ENCODE measurements around the gene RNF214.
"Not testable (repeated sequence)": the region's sequence is repeated elsewhere in the genome, so short reads cannot be mapped to it uniquely, and the experiment has no call there.

RNF214 gene

GRCh38 chr11:117229931-117230285 is 2.6 kb upstream of the RNF214 start:
- in situ Hi-C loops (cut with MboI; ENCODE audit: low sequenced_read_pairs): no loop called here

DNA sequence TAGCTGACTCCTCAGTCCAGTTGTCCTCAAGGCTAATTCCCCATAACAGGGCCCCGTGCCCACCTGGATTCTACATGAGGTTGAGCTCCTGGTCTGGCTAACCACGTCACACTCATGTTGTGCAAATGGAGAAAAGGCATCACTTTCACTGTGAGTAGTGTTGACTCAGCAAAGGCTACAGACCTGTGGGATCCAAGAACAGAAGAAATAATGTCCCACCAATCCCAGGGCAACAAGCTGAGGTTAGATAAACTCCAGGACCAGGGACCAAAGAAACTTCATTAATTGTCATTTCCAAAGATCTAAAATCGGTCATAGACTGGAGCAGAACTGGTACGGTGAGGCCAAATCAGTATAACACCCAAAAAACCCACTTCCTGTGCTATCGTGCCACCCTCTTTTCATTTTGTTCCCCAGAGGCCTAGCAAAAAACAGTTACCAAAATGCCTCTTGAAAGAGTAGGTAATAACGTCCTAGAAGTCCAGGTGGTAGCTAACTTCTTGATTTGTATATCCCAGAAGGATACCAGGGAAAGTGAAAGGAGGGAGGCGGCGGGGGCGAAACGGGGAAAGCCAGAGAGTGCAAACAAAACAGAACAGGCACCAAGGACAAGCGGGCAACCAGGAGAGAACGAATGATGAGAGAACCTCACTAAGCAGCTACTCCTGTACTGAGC is 2.0 kb upstream of the RNF214 start:
- in situ Hi-C loops (cut with MboI; ENCODE audit: low sequenced_read_pairs): no loop called here

GRCh38 chr11:117230999-117231841 is 1.3 kb upstream of the RNF214 start:
- in situ Hi-C loops (cut with MboI; ENCODE audit: low sequenced_read_pairs): no loop called here

- in situ Hi-C loops (cut with MboI; ENCODE audit: low sequenced_read_pairs): no loop called here
Observed at GRCh38 chr11:117231842-117232091, 704 bp upstream of the RNF214 start, which contains the start of gene PCSK7. PCSK7 (minus strand) TSS chr11:117232073; CDS start chr11:117229844, 2,229 bp downstream.

- in situ Hi-C loops (cut with MboI; ENCODE audit: low sequenced_read_pairs): no loop called here
Observed at GRCh38 chr11:117232911-117233409, 489 bp downstream of the RNF214 start.

DNA sequence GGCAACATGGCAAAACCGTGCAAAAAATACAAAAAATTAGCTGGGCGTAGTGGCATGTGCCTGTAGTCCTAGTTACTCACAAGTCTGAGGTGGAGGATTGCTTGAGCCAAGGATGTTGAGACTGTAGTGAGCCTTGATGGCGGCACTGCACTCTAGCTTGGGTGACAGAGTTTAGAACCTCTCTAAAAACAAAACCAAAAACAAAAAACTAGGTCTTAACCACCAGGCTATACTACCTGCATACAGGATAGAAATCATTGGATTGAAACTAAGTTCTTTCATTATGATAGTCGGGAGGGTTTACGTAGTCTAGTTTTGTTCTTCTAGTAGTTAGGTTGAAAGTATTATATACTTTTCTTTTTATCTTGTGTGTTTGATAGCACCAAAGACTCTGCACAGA is 5.8 kb downstream of the RNF214 start:
- in situ Hi-C loops (cut with MboI; ENCODE audit: low sequenced_read_pairs): no loop called here

- in situ Hi-C loops (cut with MboI; ENCODE audit: low sequenced_read_pairs): no loop called here
Observed at GRCh38 chr11:117239295-117239694, 6.8 kb downstream of the RNF214 start.

DNA sequence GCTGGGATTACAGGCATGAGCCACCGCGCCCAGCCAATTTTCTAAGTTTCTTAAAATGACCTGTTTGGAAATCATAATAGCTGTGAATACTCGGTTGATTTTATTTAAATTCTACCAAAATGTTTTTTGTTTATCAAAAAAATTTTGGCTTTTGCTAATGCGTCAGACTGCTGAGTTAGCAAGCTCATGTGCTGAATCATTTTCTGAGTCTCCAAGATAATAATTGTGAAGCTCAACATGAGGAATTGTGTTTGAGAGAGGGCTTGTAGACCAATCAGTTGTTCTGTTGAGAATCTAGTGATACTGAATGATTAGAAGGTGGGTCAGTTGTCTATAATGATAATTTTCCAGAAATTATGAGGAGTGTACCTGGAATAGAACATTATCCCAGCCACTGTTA is 15.9 kb downstream of the RNF214 start:
- in situ Hi-C loops (cut with MboI; ENCODE audit: low sequenced_read_pairs): no loop called here

DNA sequence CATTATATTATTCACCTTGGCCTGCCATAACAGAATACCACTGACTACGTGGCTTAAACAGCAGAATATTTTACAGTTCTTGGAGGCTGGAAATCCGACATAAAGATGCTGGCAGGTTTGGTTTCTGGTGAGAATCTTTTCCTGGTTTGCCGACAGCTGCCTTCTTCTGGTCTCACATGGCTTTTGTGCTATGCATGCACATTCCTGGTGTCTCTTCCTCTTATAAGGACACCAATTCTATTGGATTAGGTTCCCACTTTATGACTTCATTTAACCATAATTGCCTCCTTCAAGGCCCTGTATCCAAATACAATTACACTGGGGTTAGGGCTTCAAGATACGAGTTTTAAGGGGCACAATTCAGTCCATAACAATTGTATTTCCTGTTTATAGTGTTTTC is 17.1 kb downstream of the RNF214 start:
- in situ Hi-C loops (cut with MboI; ENCODE audit: low sequenced_read_pairs): no loop called here

- in situ Hi-C loops (cut with MboI; ENCODE audit: low sequenced_read_pairs): no loop called here
Observed at GRCh38 chr11:117251506-117251905, 19.0 kb downstream of the RNF214 start.

GRCh38 chr11:117255966-117256365 is 23.5 kb downstream of the RNF214 start:
- in situ Hi-C loops (cut with MboI; ENCODE audit: low sequenced_read_pairs): no loop called here

- in situ Hi-C loops (cut with MboI; ENCODE audit: low sequenced_read_pairs): no loop called here
Observed at GRCh38 chr11:117256573-117256972, 24.1 kb downstream of the RNF214 start.

DNA sequence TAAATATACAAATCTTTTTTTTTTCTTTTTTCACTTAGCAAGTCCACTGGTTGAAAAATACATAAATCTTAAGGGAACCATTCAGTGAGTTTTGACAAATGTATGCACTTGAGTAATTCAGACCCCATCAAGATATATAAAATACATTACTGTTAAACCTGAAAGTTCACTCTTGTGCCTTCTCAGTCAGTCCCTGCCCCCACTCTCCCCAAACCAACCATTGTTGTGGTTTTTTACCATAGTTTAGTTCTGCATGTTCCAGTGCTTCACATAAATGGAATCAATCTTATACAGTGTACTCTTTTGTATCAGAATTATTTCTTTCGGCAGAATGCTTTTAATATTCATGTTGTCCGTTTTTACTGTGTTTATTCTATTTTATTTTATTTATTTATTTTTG is 26.1 kb downstream of the RNF214 start:
- in situ Hi-C loops (cut with MboI; ENCODE audit: low sequenced_read_pairs): no loop called here

- in situ Hi-C loops (cut with MboI; ENCODE audit: low sequenced_read_pairs): no loop called here
Observed at GRCh38 chr11:117259417-117259816, 26.9 kb downstream of the RNF214 start.

- in situ Hi-C loops (cut with MboI; ENCODE audit: low sequenced_read_pairs): not testable (repeated sequence)
Observed at GRCh38 chr11:117264624-117265323, 32.3 kb downstream of the RNF214 start.

DNA sequence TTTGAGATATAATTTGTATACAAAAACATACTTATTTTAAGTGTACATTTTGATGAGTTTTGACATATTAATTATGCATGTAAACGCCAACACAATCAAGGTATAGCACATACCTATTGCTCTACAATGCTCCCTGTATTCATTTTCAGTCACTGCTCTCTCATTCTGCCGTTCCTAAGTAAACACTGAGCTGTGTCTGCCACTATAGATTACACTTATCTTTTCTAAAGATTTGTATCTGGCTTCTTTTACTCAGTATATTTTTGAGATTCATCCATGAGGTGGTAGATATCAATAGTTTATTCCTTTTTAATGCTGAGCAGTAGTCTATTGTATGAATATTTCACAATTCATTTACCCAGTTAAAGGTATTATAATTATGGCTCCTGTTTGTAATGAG is 33.3 kb downstream of the RNF214 start:
- in situ Hi-C loops (cut with MboI; ENCODE audit: low sequenced_read_pairs): no loop called here

DNA sequence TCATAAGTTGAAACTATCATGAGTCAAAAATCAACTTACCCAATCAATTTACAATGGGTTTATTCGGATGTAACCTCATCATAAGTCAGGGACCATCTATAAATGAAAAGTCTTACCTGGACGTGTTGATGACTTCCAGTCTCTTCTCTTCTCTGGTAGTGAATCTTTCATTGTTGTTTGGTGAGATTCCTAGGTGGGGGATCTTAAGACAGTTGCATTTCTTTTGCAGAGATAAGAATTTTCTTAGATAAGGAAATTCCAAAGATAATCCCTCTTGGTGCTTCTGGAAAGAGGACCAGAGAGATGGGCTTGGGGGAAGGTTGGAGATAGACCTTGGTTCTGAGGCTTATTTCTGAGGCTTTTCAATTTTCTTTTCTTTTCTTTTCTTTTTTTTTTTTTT is 37.4 kb downstream of the RNF214 start:
- in situ Hi-C loops (cut with MboI; ENCODE audit: low sequenced_read_pairs): no loop called here

- in situ Hi-C loops (cut with MboI; ENCODE audit: low sequenced_read_pairs): no loop called here
Observed at GRCh38 chr11:117271208-117271607, 38.7 kb downstream of the RNF214 start.

DNA sequence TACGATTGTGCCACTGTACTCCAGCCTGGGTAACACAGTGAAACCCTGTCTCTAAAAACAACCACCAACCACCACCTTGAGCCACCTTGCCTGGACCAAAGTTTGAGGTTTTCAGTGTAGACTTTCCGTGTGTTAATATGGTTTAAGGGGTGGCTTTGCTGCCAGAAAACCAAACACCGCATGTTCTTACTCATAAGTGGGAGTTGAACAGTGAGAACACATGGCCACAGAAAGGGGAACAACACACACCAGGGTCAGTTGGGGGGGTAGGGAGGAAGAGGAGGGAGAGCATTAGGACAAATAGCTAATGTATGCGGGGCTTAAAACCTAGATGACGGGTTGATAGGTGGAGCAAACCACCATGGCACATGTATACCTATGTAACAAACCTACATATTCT is 39.7 kb downstream of the RNF214 start:
- in situ Hi-C loops (cut with MboI; ENCODE audit: low sequenced_read_pairs): not testable (repeated sequence)

DNA sequence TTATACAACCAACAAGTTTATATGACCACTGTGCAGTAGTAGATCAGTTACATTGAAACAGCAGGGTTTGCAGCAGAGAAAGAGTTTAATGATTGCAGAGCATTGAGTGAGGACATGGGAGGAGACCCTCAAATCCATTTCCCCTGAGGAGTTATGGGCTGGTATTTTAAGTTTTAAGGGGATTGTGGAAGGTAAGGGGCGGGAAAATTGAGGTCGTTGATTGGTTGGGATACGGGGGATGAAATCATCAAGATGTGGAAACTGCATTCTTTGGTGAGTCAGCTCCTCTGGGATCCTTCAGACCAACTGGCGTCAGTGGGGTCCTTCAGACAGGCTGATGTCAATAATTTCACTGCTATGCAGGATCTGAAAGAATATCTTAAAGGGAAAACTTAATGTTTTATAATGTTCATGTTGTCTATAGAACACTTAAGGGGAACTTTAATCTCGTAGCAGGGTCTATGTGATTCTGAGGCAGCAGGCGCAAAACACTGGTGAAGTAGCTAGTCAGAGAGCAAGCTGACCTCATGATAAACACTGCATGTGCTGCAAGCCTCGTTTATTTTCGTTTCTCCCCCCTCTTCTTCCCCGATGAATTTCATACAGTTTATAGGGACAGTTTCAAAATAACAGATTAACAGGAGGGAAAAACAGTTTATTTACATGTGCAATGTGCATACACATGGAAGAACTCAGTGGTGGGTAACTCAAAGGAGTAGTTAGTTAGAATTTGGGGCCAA is 41.2 kb downstream of the RNF214 start:
- in situ Hi-C loops (cut with MboI; ENCODE audit: low sequenced_read_pairs): no loop called here

- in situ Hi-C loops (cut with MboI; ENCODE audit: low sequenced_read_pairs): no loop called here
Observed at GRCh38 chr11:117278347-117278746, 45.9 kb downstream of the RNF214 start.

Data from hTERT RPE-1 (cell line).